Peyer's patch (tissue), 4 donors: Measurements from ENCODE around the gene SEPTIN5.

Experiments used
- POLR2A ChIP-seq, 2 donors: fragments of 450-650 bp; IDR thresholded peaks; one replicate each; pipeline ENCODE4 v1.5.1; 2017; ENCODE audit warnings: antibody characterized with exemption in 2 of 2, mild to moderate bottlenecking in 2 of 2, moderate library complexity in 2 of 2
- TF ChIP-seq, protein P1 (sequence below), 6 experiments: fragments of 450-650 bp in 4 of 6; fragments of 200-600 bp in 2 of 6; sonication (generic) in 1 of 6; IDR thresholded peaks; one replicate each; pipeline ENCODE4 v1.5.1; 2017 to 2019; ENCODE audit warnings: antibody characterized with exemption in 6 of 6, mild to moderate bottlenecking in 3 of 6, moderate library complexity in 1 of 6

DNA sequence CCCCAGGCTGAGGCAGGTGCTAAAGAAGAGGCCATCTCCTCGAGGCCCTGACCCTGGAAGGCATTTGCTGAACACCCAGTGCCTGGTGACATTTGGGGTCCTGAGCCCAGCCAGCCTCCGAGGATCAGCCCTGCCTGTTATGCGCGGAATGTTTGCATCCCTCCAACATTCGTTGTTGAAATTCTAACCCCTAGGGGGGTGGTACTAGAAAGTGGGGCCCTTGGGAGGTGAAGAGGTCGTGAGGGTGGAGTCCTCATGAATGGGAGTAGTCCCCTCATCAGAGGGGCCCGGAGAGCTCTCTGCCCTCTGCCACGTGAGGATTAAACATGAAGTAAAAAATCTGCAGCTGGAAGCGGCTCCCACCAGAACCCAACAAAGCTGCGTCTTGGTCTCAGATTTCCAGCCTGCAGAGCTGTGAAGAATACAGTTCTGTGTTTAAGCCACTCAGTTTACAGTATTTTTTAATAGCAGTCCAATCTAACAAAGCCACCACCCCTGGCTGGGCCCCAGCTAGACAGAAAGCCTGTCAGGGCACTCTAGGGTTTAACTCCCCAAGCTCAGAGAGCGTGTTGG lies 35.3 kb upstream of the SEPTIN5 start:
- TF ChIP-seq POLR2A (IDR thresholded peaks at IDR 0.05), result no peak
- TF ChIP-seq, protein P1, sequence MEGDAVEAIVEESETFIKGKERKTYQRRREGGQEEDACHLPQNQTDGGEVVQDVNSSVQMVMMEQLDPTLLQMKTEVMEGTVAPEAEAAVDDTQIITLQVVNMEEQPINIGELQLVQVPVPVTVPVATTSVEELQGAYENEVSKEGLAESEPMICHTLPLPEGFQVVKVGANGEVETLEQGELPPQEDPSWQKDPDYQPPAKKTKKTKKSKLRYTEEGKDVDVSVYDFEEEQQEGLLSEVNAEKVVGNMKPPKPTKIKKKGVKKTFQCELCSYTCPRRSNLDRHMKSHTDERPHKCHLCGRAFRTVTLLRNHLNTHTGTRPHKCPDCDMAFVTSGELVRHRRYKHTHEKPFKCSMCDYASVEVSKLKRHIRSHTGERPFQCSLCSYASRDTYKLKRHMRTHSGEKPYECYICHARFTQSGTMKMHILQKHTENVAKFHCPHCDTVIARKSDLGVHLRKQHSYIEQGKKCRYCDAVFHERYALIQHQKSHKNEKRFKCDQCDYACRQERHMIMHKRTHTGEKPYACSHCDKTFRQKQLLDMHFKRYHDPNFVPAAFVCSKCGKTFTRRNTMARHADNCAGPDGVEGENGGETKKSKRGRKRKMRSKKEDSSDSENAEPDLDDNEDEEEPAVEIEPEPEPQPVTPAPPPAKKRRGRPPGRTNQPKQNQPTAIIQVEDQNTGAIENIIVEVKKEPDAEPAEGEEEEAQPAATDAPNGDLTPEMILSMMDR (IDR thresholded peaks at IDR 0.05), result no peak
